DMS114 treated with DMSO at 0.1 percent for 48 hours (cell line): ENCODE results near the gene RNF166.

Experiments used
- DNase-seq: peaks from one replicate; lab custom pipeline; 2025; ENCODE audit not compliant: unreplicated experiment; lab: John Stamatoyannopoulos, UW

The RNF166 gene

GRCh38 chr16:88653596-88654362 lies 52.4 kb downstream of the RNF166 start:
- DNase-seq = no peak

- DNase-seq = no peak
Measured at GRCh38 chr16:88653101-88653500, 53.1 kb downstream of the RNF166 start.

- no peak for DNase-seq
Measured at GRCh38 chr16:88652762-88653063, 53.5 kb downstream of the RNF166 start.

- DNase-seq = no peak
Measured at GRCh38 chr16:88651989-88652761, 54.0 kb downstream of the RNF166 start.

GRCh38 chr16:88651276-88651988 lies 54.8 kb downstream of the RNF166 start:
- no peak for DNase-seq

GRCh38 chr16:88650749-88651275 lies 55.4 kb downstream of the RNF166 start, which contains the start of gene CYBA:
Gene CYBA (minus strand): TSS chr16:88651053. CDS start chr16:88651013, 40 bp downstream.
- DNase-seq = no peak

GRCh38 chr16:88649924-88650748 lies 56.1 kb downstream of the RNF166 start:
- no peak for DNase-seq

- DNase-seq = no peak
Measured at GRCh38 chr16:88649195-88649923, 56.8 kb downstream of the RNF166 start.

GRCh38 chr16:88647178-88648070 lies 58.8 kb downstream of the RNF166 start:
- no peak for DNase-seq
